Ovary (tissue), 3 donors: ENCODE results near the gene VAC14.

Experiments
- CTCF ChIP-seq, 3 donors: fragments of 450-650 bp in 2 of 3; fragments of 200-600 bp in 1 of 3; IDR thresholded peaks; one replicate each; pipeline versions ENCODE4 v1.5.1 to v1.8.0; 2016 to 2022; ENCODE audit warnings: antibody characterized with exemption in 3 of 3, mild to moderate bottlenecking in 1 of 3
- POLR2A ChIP-seq: fragments of 450-650 bp; IDR thresholded peaks from one replicate; pipeline ENCODE4 v1.6.1; 2017; ENCODE audit warnings: antibody characterized with exemption, mild to moderate bottlenecking, moderate library complexity
- donor health status: DM: no; HTN: no; CAD: no.

- peak; percentile 7 for TF ChIP-seq POLR2A
- TF ChIP-seq CTCF (IDR thresholded peaks at IDR 0.05) = no peak
These were observed 114.4 kb downstream of the VAC14 start for GRCh38 chr16:70686376-70687101.
